HL-60/S4 treated with phorbol 12-myristate 13-acetate at 8.2 ng/mL for 4 days and 3 days (cell line): ENCODE measurements around the gene PIK3CD.
"Not testable (repeated sequence)": the region's sequence is repeated elsewhere in the genome, so short reads cannot be mapped to it uniquely, and the experiment has no call there.

ENCODE experiments used
- in situ Hi-C: fragments of 300-500 bp; cut with MboI; formaldehyde crosslinking; loops from 2 replicates; pipeline ENCODE4 v1.15.0; 2022; ENCODE audit warnings: low sequenced_read_pairs

Gene PIK3CD

GRCh38 chr1:9618909-9619679 lies 32.4 kb upstream of the PIK3CD start:
- in situ Hi-C loops: loop anchor here (25.0 kb wide), 1 partner anchor 243 kb away; no protein-coding TSS in a partner anchor

GRCh38 chr1:9621032-9621431 lies 30.5 kb upstream of the PIK3CD start:
- in situ Hi-C loops: loop anchor here (25.0 kb wide), 1 partner anchor 241 kb away; no protein-coding TSS in a partner anchor

- in situ Hi-C loops: loop anchor here (25.0 kb wide), 1 partner anchor 238 kb away; no protein-coding TSS in a partner anchor
Measured at GRCh38 chr1:9624081-9624480, 27.4 kb upstream of the PIK3CD start.

- in situ Hi-C loops: not testable (repeated sequence)
Measured at GRCh38 chr1:9625030-9625429, 26.5 kb upstream of the PIK3CD start.

- in situ Hi-C loops: no loop called here
Measured at GRCh38 chr1:9626201-9626608, 25.3 kb upstream of the PIK3CD start.

GRCh38 chr1:9628541-9629444 lies 22.7 kb upstream of the PIK3CD start:
- in situ Hi-C loops: no loop called here

GRCh38 chr1:9629445-9630201 lies 21.9 kb upstream of the PIK3CD start:
- in situ Hi-C loops: no loop called here

GRCh38 chr1:9630331-9631111 lies 21.0 kb upstream of the PIK3CD start:
- in situ Hi-C loops: no loop called here

GRCh38 chr1:9631613-9632012 lies 19.9 kb upstream of the PIK3CD start:
- in situ Hi-C loops: no loop called here

GRCh38 chr1:9633493-9633892 lies 18.0 kb upstream of the PIK3CD start:
- in situ Hi-C loops: no loop called here

- in situ Hi-C loops: no loop called here
Measured at GRCh38 chr1:9634582-9634981, 16.9 kb upstream of the PIK3CD start.

- in situ Hi-C loops: no loop called here
Measured at GRCh38 chr1:9639227-9639626, 12.3 kb upstream of the PIK3CD start.

- in situ Hi-C loops: no loop called here
Measured at GRCh38 chr1:9643351-9644256, 7.9 kb upstream of the PIK3CD start.

GRCh38 chr1:9646037-9646436 lies 5.5 kb upstream of the PIK3CD start:
- in situ Hi-C loops: no loop called here

- in situ Hi-C loops: no loop called here
Measured at GRCh38 chr1:9648171-9648570, 3.4 kb upstream of the PIK3CD start.

GRCh38 chr1:9649769-9650168 lies 1.8 kb upstream of the PIK3CD start:
- in situ Hi-C loops: no loop called here

- in situ Hi-C loops: no loop called here
Measured at GRCh38 chr1:9651220-9651564, 339 bp upstream of the PIK3CD start.

GRCh38 chr1:9652379-9653209 lies 1.1 kb downstream of the PIK3CD start:
- in situ Hi-C loops: no loop called here

GRCh38 chr1:9653210-9653490 lies 1.6 kb downstream of the PIK3CD start:
- in situ Hi-C loops: no loop called here
